DND-41 (cell line): Measurements from ENCODE around the gene SEC22A.

ENCODE experiments used
- ATAC-seq: fragments of 200-7000 bp; cut with Tn5 transposase; 3 replicates; pipeline ENCODE4 v1.9.1; 2021; ENCODE audit warnings: low read depth; ENCODE audit not compliant: insufficient read depth
- DNase-seq: peaks from one replicate; pipeline ENCODE4 v3.0.0-alpha.2; 2020
- H2AFZ ChIP-seq: 2 replicates; pipeline ENCODE4 v1.6.0; 2012; ENCODE audit warnings: low read depth, low read length
- H3K27ac ChIP-seq: 2 replicates; pipeline ENCODE4 v1.5.1; 2012; ENCODE audit warnings: low read length, inconsistent platforms
- H3K27me3 ChIP-seq: fragments of 200-600 bp; sonication (generic); 2 replicates; pipeline ENCODE4 v1.6.0; 2012; ENCODE audit warnings: low read length, mild to moderate bottlenecking, inconsistent platforms; ENCODE audit not compliant: insufficient read depth, poor library complexity
- H3K36me3 ChIP-seq: 2 replicates; pipeline ENCODE4 v1.5.1; 2012; ENCODE audit warnings: low read length, inconsistent platforms; ENCODE audit not compliant: insufficient read depth
- H3K4me1 ChIP-seq: 2 replicates; pipeline ENCODE4 v1.5.1; 2012; ENCODE audit warnings: mild to moderate bottlenecking, low read length; ENCODE audit not compliant: insufficient read depth
- H3K4me2 ChIP-seq: 2 replicates; pipeline ENCODE4 v1.6.0; 2012; ENCODE audit warnings: mild to moderate bottlenecking, moderate library complexity, low read length, inconsistent platforms; ENCODE audit not compliant: insufficient read depth
- H3K4me3 ChIP-seq, 2 experiments: fragments of 200-600 bp in 1 of 2; shearing (Covaris generic) in 1 of 2; 2 replicates each; pipeline ENCODE4 v1.5.1; 2012 to 2016; ENCODE audit warnings: inconsistent platforms in 2 of 2, low read length in 2 of 2, mild to moderate bottlenecking in 2 of 2, low read depth in 1 of 2, moderate library complexity in 1 of 2
- H3K79me2 ChIP-seq: 2 replicates; pipeline ENCODE4 v1.6.0; 2012; ENCODE audit warnings: low read length, inconsistent platforms; ENCODE audit not compliant: insufficient read depth
- H3K9ac ChIP-seq: 2 replicates; pipeline ENCODE4 v1.6.0; 2012; ENCODE audit warnings: low read depth, mild to moderate bottlenecking, inconsistent platforms, low read length, moderate library complexity
- H3K9me3 ChIP-seq: 2 replicates; pipeline ENCODE4 v1.5.1; 2012; ENCODE audit warnings: low read length, moderate library complexity, mild to moderate bottlenecking, inconsistent platforms; ENCODE audit not compliant: insufficient read depth, severe bottlenecking
- H4K20me1 ChIP-seq: 2 replicates; pipeline ENCODE4 v1.6.0; 2012; ENCODE audit warnings: low read length; ENCODE audit not compliant: insufficient read depth
- EZH2 ChIP-seq: IDR thresholded peaks from 3 replicates; pipeline ENCODE4 v1.6.1; 2012; ENCODE audit warnings: borderline replicate concordance, low read depth, mild to moderate bottlenecking, moderate library complexity, low read length, inconsistent platforms; ENCODE audit not compliant: severe bottlenecking
- TF ChIP-seq, protein P1 (sequence below): IDR thresholded peaks from 2 replicates; pipeline ENCODE4 v1.5.1; 2012; ENCODE audit warnings: borderline replicate concordance, low read length, moderate library complexity, mild to moderate bottlenecking; ENCODE audit not compliant: poor library complexity, severe bottlenecking; ENCODE audit errors: extremely low read depth

Gene SEC22A

DNA sequence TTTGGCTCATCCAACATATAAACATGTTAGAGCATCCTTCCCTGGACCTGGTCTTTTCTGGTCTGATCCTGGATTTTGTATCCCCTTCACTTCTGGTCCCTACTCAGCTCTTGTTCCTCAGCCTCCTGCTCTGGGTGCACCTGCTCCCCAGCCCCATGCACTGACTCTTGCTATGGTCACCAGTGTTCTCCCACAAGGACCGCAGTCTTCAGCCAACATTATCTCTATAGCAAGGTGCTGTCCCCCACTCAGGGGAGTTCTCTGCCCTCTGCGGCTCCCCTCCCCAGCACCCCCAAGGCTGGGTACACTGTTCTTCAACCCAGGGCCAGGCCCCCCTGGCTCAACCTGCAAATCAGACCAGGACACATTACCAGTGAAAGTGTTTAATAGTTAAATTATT, 80.2 kb downstream of the SEC22A start:
- no peak overlapping the region for H3K4me2 ChIP-seq
- no peak for TF ChIP-seq EZH2
- TF ChIP-seq, protein P1, sequence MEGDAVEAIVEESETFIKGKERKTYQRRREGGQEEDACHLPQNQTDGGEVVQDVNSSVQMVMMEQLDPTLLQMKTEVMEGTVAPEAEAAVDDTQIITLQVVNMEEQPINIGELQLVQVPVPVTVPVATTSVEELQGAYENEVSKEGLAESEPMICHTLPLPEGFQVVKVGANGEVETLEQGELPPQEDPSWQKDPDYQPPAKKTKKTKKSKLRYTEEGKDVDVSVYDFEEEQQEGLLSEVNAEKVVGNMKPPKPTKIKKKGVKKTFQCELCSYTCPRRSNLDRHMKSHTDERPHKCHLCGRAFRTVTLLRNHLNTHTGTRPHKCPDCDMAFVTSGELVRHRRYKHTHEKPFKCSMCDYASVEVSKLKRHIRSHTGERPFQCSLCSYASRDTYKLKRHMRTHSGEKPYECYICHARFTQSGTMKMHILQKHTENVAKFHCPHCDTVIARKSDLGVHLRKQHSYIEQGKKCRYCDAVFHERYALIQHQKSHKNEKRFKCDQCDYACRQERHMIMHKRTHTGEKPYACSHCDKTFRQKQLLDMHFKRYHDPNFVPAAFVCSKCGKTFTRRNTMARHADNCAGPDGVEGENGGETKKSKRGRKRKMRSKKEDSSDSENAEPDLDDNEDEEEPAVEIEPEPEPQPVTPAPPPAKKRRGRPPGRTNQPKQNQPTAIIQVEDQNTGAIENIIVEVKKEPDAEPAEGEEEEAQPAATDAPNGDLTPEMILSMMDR, result no peak
- ATAC-seq, result no peak

DNA sequence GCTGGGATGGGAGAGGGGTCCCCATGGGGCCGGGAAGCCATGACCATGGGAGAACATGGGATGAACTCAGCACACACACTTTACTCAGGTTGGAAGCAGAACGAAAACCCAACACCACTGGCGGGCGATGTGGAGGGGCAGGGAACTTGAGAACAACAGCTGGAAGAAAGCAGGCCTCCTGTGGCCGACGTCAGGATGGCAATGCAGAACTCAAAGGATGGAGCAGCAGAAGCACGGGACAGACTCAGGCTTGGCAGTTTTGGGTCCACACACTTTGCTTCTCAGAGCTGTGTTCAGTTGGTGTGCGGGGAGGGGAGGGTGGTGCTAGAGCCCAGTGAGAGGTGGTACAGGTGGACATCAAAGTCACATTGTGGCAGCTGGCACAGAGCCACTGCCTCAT, 80.7 kb downstream of the SEC22A start:
- H2AFZ ChIP-seq, result no peak overlapping the region
- H3K27ac ChIP-seq, result no peak overlapping the region
- H3K4me1 ChIP-seq, result no peaks in the 10 kb centered on the region
- H3K79me2 ChIP-seq, result no peaks in the 10 kb centered on the region
- no peaks in the 10 kb centered on the region for H3K36me3 ChIP-seq
- no peak overlapping the region for H3K4me2 ChIP-seq
- no peak overlapping the region for H3K9ac ChIP-seq
- DNase-seq (no peak), ATAC-seq (no peak)
- peaks cover 20% of the 10 kb centered on the region for H4K20me1 ChIP-seq
- H3K9me3 ChIP-seq, result no peaks in the 10 kb centered on the region
- no peak overlapping the region for H3K4me3 ChIP-seq
- H3K27me3 ChIP-seq, result no peaks in the 10 kb centered on the region
- TF ChIP-seq EZH2, result no peak
- TF ChIP-seq, protein P1, result no peak

More for the DNA sequence above, 80.2 kb downstream of the SEC22A start:
- H3K4me1 ChIP-seq, result no peaks in the 10 kb centered on the region
- H3K9me3 ChIP-seq, result no peaks in the 10 kb centered on the region
- no peak overlapping the region for H2AFZ ChIP-seq
- no peak overlapping the region for H3K4me3 ChIP-seq
- H3K79me2 ChIP-seq, result no peaks in the 10 kb centered on the region
- H3K9ac ChIP-seq, result no peak overlapping the region
- no peak for DNase-seq
- H3K27me3 ChIP-seq, result no peaks in the 10 kb centered on the region
- H3K27ac ChIP-seq, result no peak overlapping the region
- peaks cover 15% of the 10 kb centered on the region for H4K20me1 ChIP-seq
- H3K36me3 ChIP-seq, result no peaks in the 10 kb centered on the region

DNA sequence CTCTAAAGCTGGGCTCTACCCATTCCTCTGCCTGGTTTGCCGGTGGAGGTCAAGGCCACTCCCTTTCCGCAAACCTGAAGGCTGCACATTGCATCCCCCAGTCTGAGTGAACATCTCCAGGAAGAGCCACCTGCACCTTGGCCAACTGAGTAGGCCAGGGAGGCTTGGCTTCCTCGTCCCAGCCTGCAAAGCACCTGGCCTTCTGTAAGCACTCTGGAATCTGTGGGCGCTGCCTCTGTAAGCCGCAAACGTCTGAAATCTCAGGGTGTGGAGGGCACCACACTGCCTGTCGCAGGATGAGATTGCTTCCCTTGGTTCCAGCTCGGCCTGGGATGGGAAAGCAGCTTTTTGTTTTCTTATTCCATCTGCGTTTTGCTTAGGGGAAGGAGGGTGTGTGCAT, 81.3 kb downstream of the SEC22A start:
- no peaks in the 10 kb centered on the region for H3K79me2 ChIP-seq
- H3K9me3 ChIP-seq, result no peaks in the 10 kb centered on the region
- no peaks in the 10 kb centered on the region for H3K27me3 ChIP-seq
- H3K36me3 ChIP-seq, result no peaks in the 10 kb centered on the region
- H3K4me3 ChIP-seq, result no peak overlapping the region
- H3K27ac ChIP-seq, result no peak overlapping the region
- TF ChIP-seq, protein P1, result no peak
- no peak for TF ChIP-seq EZH2
- H3K4me2 ChIP-seq, result no peak overlapping the region
- no peak overlapping the region for H2AFZ ChIP-seq
- no peak overlapping the region for H3K9ac ChIP-seq
- DNase-seq (no peak), ATAC-seq (no peak)
- no peaks in the 10 kb centered on the region for H3K4me1 ChIP-seq
- H4K20me1 ChIP-seq, result peaks cover 20% of the 10 kb centered on the region
